IMR-90 (cell line): ENCODE results near the gene COL6A3.

Experiments used
- CEBPB ChIP-seq: IDR thresholded peaks from 2 replicates; pipeline ENCODE4 v1.6.1; 2012; ENCODE audit warnings: low read depth, low read length, improper control_type of control experiment
- CHD1 ChIP-seq: IDR thresholded peaks from 2 replicates; pipeline ENCODE4 v1.6.1; 2012; ENCODE audit warnings: low read depth, low read length, improper control_type of control experiment
- MAFK ChIP-seq: IDR thresholded peaks from 2 replicates; pipeline ENCODE4 v1.6.1; 2012; ENCODE audit warnings: low read depth, low read length, improper control_type of control experiment
- MXI1 ChIP-seq: IDR thresholded peaks from 2 replicates; pipeline ENCODE4 v1.6.1; 2012; ENCODE audit warnings: low read depth, mild to moderate bottlenecking, low read length, moderate library complexity, borderline replicate concordance
- POLR2A ChIP-seq: IDR thresholded peaks from 2 replicates; pipeline ENCODE4 v1.6.1; 2012; ENCODE audit warnings: mild to moderate bottlenecking, low read depth, low read length
- RCOR1 ChIP-seq: IDR thresholded peaks from 2 replicates; pipeline ENCODE4 v1.6.1; 2012; ENCODE audit warnings: mild to moderate bottlenecking, low read length, improper control_type of control experiment; ENCODE audit not compliant: insufficient replicate concordance
- RFX5 ChIP-seq: IDR thresholded peaks from 2 replicates; pipeline ENCODE4 v1.8.0; 2012; ENCODE audit warnings: low read depth, mild to moderate bottlenecking, low read length, moderate library complexity
- USF2 ChIP-seq: fragments of 150-350 bp; IDR thresholded peaks from 2 replicates; pipeline ENCODE4 v1.6.1; 2017; ENCODE audit warnings: mild to moderate bottlenecking, antibody characterized with exemption, low read length, low read depth
- TF ChIP-seq, protein P1 (sequence below): conservative IDR thresholded peaks from 2 replicates; pipeline ENCODE4 v1.5.1; 2012; ENCODE audit warnings: mild to moderate bottlenecking, low read depth, low read length, improper control_type of control experiment

DNA sequence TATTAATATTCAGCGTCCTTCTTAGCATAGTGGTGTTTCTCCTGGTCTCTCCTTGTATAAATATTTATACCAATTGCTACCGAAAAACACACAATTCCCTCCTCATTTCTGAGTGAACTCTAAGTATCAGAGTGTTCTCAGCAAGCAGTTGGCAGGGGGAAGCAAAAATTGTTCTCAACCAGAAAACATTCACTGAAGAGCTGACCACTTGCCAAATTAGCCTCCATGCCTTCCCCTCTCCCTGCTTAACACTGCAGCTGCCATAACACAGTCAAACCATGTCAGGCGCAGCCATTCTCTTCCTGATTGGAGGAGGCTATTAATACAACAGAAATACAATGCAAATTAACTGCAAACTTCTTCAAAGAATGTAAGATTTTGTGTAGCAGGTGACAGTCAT, 105.0 kb downstream of the COL6A3 start:
- TF ChIP-seq RCOR1: no peak
- no peak for TF ChIP-seq POLR2A
- TF ChIP-seq, protein P1, sequence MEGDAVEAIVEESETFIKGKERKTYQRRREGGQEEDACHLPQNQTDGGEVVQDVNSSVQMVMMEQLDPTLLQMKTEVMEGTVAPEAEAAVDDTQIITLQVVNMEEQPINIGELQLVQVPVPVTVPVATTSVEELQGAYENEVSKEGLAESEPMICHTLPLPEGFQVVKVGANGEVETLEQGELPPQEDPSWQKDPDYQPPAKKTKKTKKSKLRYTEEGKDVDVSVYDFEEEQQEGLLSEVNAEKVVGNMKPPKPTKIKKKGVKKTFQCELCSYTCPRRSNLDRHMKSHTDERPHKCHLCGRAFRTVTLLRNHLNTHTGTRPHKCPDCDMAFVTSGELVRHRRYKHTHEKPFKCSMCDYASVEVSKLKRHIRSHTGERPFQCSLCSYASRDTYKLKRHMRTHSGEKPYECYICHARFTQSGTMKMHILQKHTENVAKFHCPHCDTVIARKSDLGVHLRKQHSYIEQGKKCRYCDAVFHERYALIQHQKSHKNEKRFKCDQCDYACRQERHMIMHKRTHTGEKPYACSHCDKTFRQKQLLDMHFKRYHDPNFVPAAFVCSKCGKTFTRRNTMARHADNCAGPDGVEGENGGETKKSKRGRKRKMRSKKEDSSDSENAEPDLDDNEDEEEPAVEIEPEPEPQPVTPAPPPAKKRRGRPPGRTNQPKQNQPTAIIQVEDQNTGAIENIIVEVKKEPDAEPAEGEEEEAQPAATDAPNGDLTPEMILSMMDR: no peak
- no peak for TF ChIP-seq USF2
- TF ChIP-seq MAFK: no peak
- TF ChIP-seq CEBPB: no peak
- no peak for TF ChIP-seq RFX5
- TF ChIP-seq MXI1: no peak
- no peak for TF ChIP-seq CHD1
